T-helper 2 cell (primary cell): Measurements from ENCODE around the gene MUC22.

Experiments
- DNase-seq, 5 experiments: peaks; one replicate each; pipeline versions ENCODE4 v3.0.0 to v3.0.0-alpha.2; 2012 to 2022

MUC22 gene

GRCh38 chr6:31083742-31084354, 73.6 kb downstream of the MUC22 start:
- DNase-seq, result peak in 3 of 5 experiments; percentile 11 to 50 (median 30)
